Immature natural killer cell (primary cell): ENCODE results near the gene FUT4. TPM values are rescaled to one million over a fixed set of nuclear protein-coding genes. Genes with fewer than 3 reads are reported as not detected.

Experiments
- DNase-seq, 3 donors: peaks; one replicate each; pipeline ENCODE4 v3.0.0; 2022; ENCODE audit warnings: mixed read lengths in 1 of 3
- H3K27ac Mint-ChIP-seq, 6 donors: one replicate each; pipeline ENCODE4 v1.8.0; 2020; ENCODE audit warnings: mixed read lengths in 6 of 6, mild to moderate bottlenecking in 5 of 6, inconsistent platforms in 4 of 6, moderate library complexity in 3 of 6
- H3K27me3 Mint-ChIP-seq, 3 donors: one replicate each; pipeline ENCODE4 v1.8.0; 2020 to 2021; ENCODE audit warnings: low read depth in 3 of 3, mild to moderate bottlenecking in 3 of 3, mixed read lengths in 3 of 3, moderate library complexity in 3 of 3, inconsistent platforms in 1 of 3
- H3K36me3 Mint-ChIP-seq, 3 donors: one replicate each; pipeline ENCODE4 v1.8.0; 2020; ENCODE audit warnings: mixed read lengths in 3 of 3, inconsistent platforms in 2 of 3, mild to moderate bottlenecking in 2 of 3
- H3K4me1 Mint-ChIP-seq, 2 donors: one replicate each; pipeline ENCODE4 v1.8.0; 2020; ENCODE audit warnings: inconsistent platforms in 2 of 2, mild to moderate bottlenecking in 2 of 2, mixed read lengths in 2 of 2, moderate library complexity in 1 of 2
- H3K4me3 Mint-ChIP-seq, 5 donors: one replicate each; pipeline ENCODE4 v1.8.0; 2020; ENCODE audit warnings: mild to moderate bottlenecking in 5 of 5, mixed read lengths in 5 of 5, inconsistent platforms in 3 of 5, moderate library complexity in 3 of 5
- H3K9me3 Mint-ChIP-seq, 6 donors: one replicate each; pipeline ENCODE4 v1.8.0; 2020; ENCODE audit warnings: mild to moderate bottlenecking in 6 of 6, mixed read lengths in 6 of 6, inconsistent platforms in 4 of 6, moderate library complexity in 3 of 6
- polyA plus RNA-seq, 3 donors: library from polyadenylated mRNA; unstranded; fragments of 300-500 nt; fragmentation: Illumina TruSeq; gene quantifications; one replicate each; pipeline ENCODE4 v1.2.3, GENCODE V29; 2021

FUT4 gene
- polyA plus RNA-seq, 3 donors from 2014 or later: 1.3 to 2.4 (median 1.4) TPM

- Mint-ChIP-seq H3K27me3 (peaks cover 0 to 3% (median 2%) of the 10 kb centered on the region in 3 donors), H3K9me3 (no peaks in the 10 kb centered on the region), H3K27ac (no peak overlapping the region), H3K4me3 (no peak overlapping the region), H3K36me3 (peaks cover 0 to 8% (median 7%) of the 10 kb centered on the region in 3 donors), H3K4me1 (no peaks in the 10 kb centered on the region)
- DNase-seq: no peak
Measured at GRCh38 chr11:94585399-94585798, 41.7 kb downstream of the FUT4 start.

DNA sequence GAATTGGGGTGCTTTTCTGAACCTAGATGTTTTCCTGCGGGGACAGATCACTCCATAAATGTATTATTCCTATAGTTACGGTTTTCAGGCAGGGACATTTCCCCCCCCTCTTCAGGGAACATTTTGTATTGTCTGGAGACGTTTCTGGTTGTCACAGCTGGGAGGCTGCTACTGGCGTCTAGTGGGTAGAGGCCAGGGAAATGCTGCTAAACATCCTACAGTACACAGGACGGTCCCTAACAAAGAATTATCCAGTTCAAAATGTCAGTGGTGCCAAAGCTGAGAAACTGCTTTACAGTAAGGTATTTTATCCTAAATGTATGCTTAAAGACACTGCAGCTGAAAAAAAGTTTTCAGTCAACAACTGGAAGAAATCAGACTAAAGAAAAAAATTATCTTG, 42.8 kb downstream of the FUT4 start:
- H3K27me3 Mint-ChIP-seq: peaks cover 0 to 3% (median 2%) of the 10 kb centered on the region in 3 donors
- no peak overlapping the region for H3K4me3 Mint-ChIP-seq
- H3K36me3 Mint-ChIP-seq: peaks cover 0 to 12% (median 10%) of the 10 kb centered on the region in 3 donors
- H3K4me1 Mint-ChIP-seq: no peaks in the 10 kb centered on the region
- H3K27ac Mint-ChIP-seq: no peak overlapping the region
- H3K9me3 Mint-ChIP-seq: no peaks in the 10 kb centered on the region
- no peak for DNase-seq

- H3K27ac Mint-ChIP-seq: no peak overlapping the region
- H3K4me1 Mint-ChIP-seq: no peaks in the 10 kb centered on the region
- peaks cover 0 to 12% (median 10%) of the 10 kb centered on the region in 3 donors for H3K36me3 Mint-ChIP-seq
- peaks cover 0 to 3% (median 2%) of the 10 kb centered on the region in 3 donors for H3K27me3 Mint-ChIP-seq
- no peak for DNase-seq
- no peaks in the 10 kb centered on the region for H3K9me3 Mint-ChIP-seq
- H3K4me3 Mint-ChIP-seq: no peak overlapping the region
Measured at GRCh38 chr11:94586978-94587377, 43.3 kb downstream of the FUT4 start.

GRCh38 chr11:94588366-94588942, 44.7 kb downstream of the FUT4 start:
- no peak overlapping the region for H3K4me3 Mint-ChIP-seq
- no peaks in the 10 kb centered on the region for H3K9me3 Mint-ChIP-seq
- peaks cover 0 to 3% (median 2%) of the 10 kb centered on the region in 3 donors for H3K27me3 Mint-ChIP-seq
- H3K36me3 Mint-ChIP-seq: peaks cover 0 to 12% (median 10%) of the 10 kb centered on the region in 3 donors
- no peak overlapping the region for H3K27ac Mint-ChIP-seq
- DNase-seq: no peak
- H3K4me1 Mint-ChIP-seq: no peaks in the 10 kb centered on the region

DNA sequence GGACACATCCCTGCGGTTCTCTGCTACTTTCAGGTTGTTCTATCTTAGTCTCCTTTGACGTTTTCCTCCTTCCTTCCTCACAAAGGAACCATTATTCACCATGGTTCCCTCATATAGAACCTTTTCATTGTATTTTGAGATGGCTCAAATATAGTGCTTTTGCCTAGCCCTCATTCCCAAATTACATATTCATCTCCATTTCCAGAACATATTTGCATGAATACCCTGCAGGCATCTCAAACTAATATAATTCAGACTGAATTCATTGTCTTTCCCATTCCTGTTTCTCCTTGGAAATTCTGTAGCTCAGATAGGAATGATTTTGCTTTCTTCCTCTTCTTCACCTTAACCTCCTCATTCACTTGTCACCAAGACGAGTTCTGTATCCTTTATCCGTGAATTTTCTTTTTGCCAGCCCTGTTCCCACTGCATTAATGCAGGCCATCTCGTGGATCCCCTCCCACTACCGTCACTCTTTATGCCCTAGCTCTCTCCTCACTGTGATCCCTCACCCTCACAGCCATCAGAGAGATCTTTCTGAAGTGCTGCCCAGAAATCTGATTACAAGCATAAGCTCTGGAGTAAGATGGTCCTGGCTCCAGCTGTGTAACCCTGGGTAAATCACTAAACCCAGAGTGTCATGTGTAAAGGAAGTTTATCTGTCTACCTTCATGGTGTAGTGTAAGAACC, 46.8 kb downstream of the FUT4 start:
- no peak overlapping the region for H3K27ac Mint-ChIP-seq
- no peaks in the 10 kb centered on the region for H3K9me3 Mint-ChIP-seq
- peaks cover 0 to 2% (median 0%) of the 10 kb centered on the region in 3 donors for H3K27me3 Mint-ChIP-seq

GRCh38 chr11:94593030-94593429, 49.3 kb downstream of the FUT4 start:
- H3K4me1 Mint-ChIP-seq: no peaks in the 10 kb centered on the region
- no peak overlapping the region for H3K27ac Mint-ChIP-seq
- peaks cover 0 to 12% (median 11%) of the 10 kb centered on the region in 3 donors for H3K36me3 Mint-ChIP-seq
- DNase-seq: no peak
- H3K9me3 Mint-ChIP-seq: no peaks in the 10 kb centered on the region
- peaks cover 0 to 2% (median 0%) of the 10 kb centered on the region in 3 donors for H3K27me3 Mint-ChIP-seq
- H3K4me3 Mint-ChIP-seq: no peak overlapping the region

More for the DNA sequence above, 46.8 kb downstream of the FUT4 start:
- DNase-seq: no peak
- Mint-ChIP-seq H3K36me3 (peaks cover 0 to 12% (median 10%) of the 10 kb centered on the region in 3 donors), H3K4me1 (no peaks in the 10 kb centered on the region), H3K4me3 (no peak overlapping the region)

DNA sequence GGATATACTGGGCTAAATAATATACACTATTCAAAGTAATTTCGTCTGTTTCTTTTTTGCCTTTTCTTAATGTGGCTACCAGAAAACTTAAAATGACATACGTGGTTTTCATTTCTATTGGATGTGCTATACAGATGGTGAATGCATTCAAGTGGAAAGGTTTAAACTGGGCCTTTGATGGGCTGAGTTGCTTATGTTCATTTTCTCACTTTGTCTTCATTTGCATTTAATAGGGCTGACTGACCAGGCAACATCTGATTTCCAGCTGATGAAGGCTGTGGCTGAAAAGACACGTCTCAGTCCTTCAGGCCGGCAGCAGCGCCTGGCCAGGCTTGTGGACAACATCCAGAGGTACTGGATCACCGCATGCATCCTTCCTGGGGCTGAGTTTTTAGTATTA, 51.4 kb downstream of the FUT4 start:
- H3K27ac Mint-ChIP-seq: no peak overlapping the region
- peaks cover 0 to under 1% (median 0%) of the 10 kb centered on the region in 6 donors for H3K9me3 Mint-ChIP-seq

DNA sequence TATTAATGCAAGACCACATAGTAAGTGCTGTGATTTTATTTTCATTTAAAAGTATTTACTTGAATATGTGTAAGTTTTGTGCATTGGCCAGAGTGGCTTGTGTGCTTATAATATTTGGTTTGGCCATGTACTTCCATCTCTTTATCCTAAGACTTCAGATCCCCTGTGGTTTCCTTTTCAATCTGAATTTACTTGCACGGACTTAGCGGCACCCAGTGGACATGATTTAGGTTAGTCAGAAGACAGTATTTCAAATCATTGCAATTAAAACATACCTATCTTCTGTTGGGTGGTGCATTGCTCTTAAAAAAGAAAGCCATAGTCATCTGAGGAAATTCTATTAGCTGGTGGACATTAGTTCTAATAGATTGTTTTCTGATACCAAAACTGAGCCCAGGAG, 54.2 kb downstream of the FUT4 start:
- Mint-ChIP-seq H3K27me3 (no peaks in the 10 kb centered on the region), H3K36me3 (peaks cover 4 to 8% (median 5%) of the 10 kb centered on the region in 3 donors), H3K9me3 (peaks cover 0 to 3% (median 0%) of the 10 kb centered on the region in 6 donors), H3K4me3 (no peak overlapping the region), H3K27ac (no peak overlapping the region), H3K4me1 (no peaks in the 10 kb centered on the region)
- DNase-seq: no peak

More for the DNA sequence above, 51.4 kb downstream of the FUT4 start:
- H3K4me1 Mint-ChIP-seq: no peaks in the 10 kb centered on the region
- DNase-seq: no peak
- H3K36me3 Mint-ChIP-seq: peaks cover 3 to 14% (median 11%) of the 10 kb centered on the region in 3 donors
- H3K4me3 Mint-ChIP-seq: no peak overlapping the region
- no peaks in the 10 kb centered on the region for H3K27me3 Mint-ChIP-seq

Other genes with a start within 250 kb of the FUT4 start
- gene IZUMO1R, start 239.3 kb upstream of the FUT4 start, polyA plus RNA-seq: not detected
- under 1 TPM in 1 of 3 donors, not detected in 2; 0.10 TPM for gene GPR83, start 142.5 kb upstream of the FUT4 start, polyA plus RNA-seq
- 10 to 100 TPM in 1 of 3 donors, 1 to 10 TPM in 2; 9.1 to 20.1 (median 9.6) TPM for gene MRE11, start 50.1 kb upstream of the FUT4 start, polyA plus RNA-seq
- 10 to 100 TPM; 19.4 to 26.4 (median 19.9) TPM for gene ANKRD49, start 49.9 kb upstream of the FUT4 start, polyA plus RNA-seq
- gene C11orf97, start 31.5 kb upstream of the FUT4 start, polyA plus RNA-seq: not detected
- under 1 TPM in 1 of 3 donors, not detected in 2; 0.85 TPM for gene PIWIL4, start 23.4 kb downstream of the FUT4 start, polyA plus RNA-seq
- 1 to 10 TPM in 1 of 3 donors, under 1 TPM in 1, not detected in 1; 0.14 to 1.7 TPM for gene AMOTL1, start 224.4 kb downstream of the FUT4 start, polyA plus RNA-seq